ENCODE measurements around the gene AP3B2.

The AP3B2 gene

DNA sequence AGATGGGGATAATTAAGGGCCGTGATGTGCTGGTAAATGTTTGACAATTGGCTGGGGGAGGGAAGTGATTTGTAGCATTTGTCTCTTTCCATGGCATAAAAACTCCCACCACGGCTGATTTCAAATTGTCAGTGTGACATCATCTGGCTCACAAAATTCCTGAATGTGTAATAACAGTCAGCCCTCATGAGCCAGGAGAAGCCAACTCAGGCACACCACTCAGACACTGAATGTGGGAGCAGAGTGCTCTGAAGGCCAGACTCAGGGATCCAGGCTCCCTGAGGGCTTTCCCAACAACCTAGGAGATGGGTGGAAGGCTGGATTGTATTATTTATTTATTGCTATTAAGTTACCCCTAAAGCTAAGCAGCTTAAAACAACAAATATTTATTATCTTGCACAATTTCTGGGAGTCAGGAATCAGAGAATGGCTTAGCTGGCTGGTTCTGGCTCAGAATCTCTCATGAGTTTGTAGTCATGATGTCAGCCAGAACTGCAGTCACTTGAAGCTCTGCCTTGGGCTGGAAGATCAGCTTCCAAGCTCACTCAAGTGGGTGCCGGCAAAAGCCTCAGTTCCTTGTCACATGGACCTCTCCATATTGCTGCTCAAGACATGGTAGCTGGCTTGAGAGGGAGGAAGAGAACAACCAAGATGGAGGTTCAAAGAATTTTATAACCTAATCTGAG is 56.0 kb downstream of the AP3B2 start:
- no peak overlapping the region for H3K4me3 ChIP-seq (ENCODE audit: low read depth, low read length)
- TF ChIP-seq CTCF (IDR thresholded peaks at IDR 0.05; ENCODE audit: low read depth, low read length, missing control alignments), result no peak
- peaks cover 8% of the 10 kb centered on the region for H3K27me3 ChIP-seq (replicated peaks)
- no peaks in the 10 kb centered on the region for H3K36me3 ChIP-seq (replicated peaks)
- no peak for DNase-seq
- in situ Hi-C loops (cut with HindIII; ENCODE audit: low pct_ligation_motif_present, low sequenced_read_pairs), result no loop called here
- no peak overlapping the region for H3K27ac ChIP-seq

- no peak for TF ChIP-seq CTCF (IDR thresholded peaks at IDR 0.05; ENCODE audit: low read depth, low read length, missing control alignments)
- Histone ChIP-seq H3K27ac (no peak overlapping the region), H3K4me3 (ENCODE audit: low read depth, low read length) (no peak overlapping the region), H3K36me3 (replicated peaks) (no peaks in the 10 kb centered on the region), H3K27me3 (replicated peaks) (peaks cover 27% of the 10 kb centered on the region)
- DNase-seq, result no peak
- in situ Hi-C loops (cut with HindIII; ENCODE audit: low pct_ligation_motif_present, low sequenced_read_pairs), result no loop called here
These were observed 58.0 kb downstream of the AP3B2 start for GRCh38 chr15:82651708-82652107.

- no peak for TF ChIP-seq CTCF (IDR thresholded peaks at IDR 0.05; ENCODE audit: low read depth, low read length, missing control alignments)
- no peak for DNase-seq
- H3K27ac ChIP-seq, result no peak overlapping the region
- peaks cover 39% of the 10 kb centered on the region for H3K27me3 ChIP-seq (replicated peaks)
- H3K4me3 ChIP-seq (ENCODE audit: low read depth, low read length), result no peak overlapping the region
- no peaks in the 10 kb centered on the region for H3K36me3 ChIP-seq (replicated peaks)
- in situ Hi-C loops (cut with HindIII; ENCODE audit: low pct_ligation_motif_present, low sequenced_read_pairs), result no loop called here
These were observed 59.5 kb downstream of the AP3B2 start for GRCh38 chr15:82650046-82650670.

DNA sequence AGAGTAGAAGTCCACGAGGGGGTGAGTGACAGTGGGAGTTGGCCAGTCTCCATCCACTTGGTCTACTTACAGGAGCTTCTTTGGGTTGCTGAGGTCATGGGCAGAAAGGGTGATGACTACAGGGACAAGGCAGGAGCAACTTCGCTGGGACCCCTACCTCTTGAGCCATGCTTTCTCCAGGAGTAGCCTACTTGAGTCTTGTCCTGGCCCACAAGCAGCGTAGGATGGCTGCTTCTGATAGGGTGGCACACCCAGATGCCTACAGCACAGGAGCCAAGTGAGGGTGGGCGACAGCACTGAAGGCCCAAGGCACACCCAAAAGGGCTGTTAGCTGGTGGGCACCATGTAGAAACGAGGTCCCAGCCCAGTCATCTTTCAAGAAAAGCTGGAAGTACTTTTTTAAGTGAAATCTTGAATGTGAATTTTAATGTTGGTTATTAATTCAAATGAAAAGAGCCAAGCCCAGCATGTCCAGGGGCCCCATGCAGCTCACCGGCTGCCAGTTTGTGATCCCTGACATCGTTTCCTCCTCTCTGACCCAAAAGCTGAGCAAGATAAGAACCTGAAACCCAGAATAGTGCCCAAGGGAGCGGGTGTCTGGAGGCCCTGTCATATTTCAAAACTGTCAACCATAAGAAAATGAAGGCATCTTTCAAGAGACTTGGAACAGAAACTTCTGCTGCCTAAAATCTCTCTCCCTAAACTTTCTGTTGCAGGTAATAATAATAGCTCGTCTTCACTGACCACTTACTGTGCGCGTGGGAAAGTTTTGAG is 60.3 kb downstream of the AP3B2 start:
- Histone ChIP-seq H3K36me3 (replicated peaks) (no peaks in the 10 kb centered on the region), H3K27ac (no peak overlapping the region), H3K27me3 (replicated peaks) (peaks cover 44% of the 10 kb centered on the region), H3K4me3 (ENCODE audit: low read depth, low read length) (no peak overlapping the region)
- in situ Hi-C loops (cut with HindIII; ENCODE audit: low pct_ligation_motif_present, low sequenced_read_pairs), result no loop called here
- TF ChIP-seq CTCF (IDR thresholded peaks at IDR 0.05; ENCODE audit: low read depth, low read length, missing control alignments), result no peak
- DNase-seq, result no peak

DNA sequence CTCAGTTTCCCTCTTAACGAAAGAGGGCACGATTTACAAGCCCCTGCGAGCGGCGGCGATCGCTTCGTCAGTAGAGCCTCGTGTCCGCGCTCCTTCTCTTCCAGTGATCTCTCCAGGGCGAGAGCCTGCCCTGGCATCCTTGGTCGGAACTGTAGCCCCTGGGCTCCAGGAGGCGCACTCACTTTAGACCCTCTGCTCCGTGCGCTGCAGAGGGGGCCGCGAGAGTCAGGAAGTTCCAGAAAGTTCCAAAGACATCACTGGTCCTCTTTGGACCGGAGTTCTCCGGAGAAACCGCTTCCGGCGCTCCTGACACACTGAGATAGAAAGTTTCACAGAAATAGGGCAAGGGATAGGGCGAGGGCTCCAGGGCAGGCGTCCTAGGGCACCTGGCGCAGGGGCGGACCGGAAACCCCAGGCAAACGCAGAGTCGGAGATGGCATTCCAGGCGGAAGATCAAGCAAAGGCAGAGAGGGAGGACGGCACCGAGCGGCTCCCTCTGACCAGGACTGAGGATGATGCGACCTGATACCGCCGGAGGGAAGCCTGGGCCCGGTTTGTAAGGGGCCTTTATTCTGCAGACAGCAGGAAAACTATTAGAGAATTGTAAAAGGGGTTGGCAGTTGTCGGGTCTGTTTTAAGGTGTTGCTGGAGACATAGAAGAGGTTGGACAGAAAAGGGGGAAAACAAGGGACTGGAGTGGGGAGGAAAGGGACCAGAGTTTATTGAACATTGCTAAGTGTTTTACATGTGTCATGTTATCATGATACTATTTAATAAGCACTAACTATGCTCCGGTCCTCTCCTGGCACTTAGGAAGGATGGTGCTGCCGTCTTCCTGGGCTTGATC is 61.2 kb downstream of the AP3B2 start:
- TF ChIP-seq CTCF (IDR thresholded peaks at IDR 0.05; ENCODE audit: low read depth, low read length, missing control alignments), result peak; percentile 19
- Histone ChIP-seq H3K4me3 (ENCODE audit: low read depth, low read length) (peak overlapping the region; percentile 31), H3K27me3 (replicated peaks) (peaks cover 44% of the 10 kb centered on the region), H3K36me3 (replicated peaks) (no peaks in the 10 kb centered on the region), H3K27ac (no peak overlapping the region)
- in situ Hi-C loops (cut with HindIII; ENCODE audit: low pct_ligation_motif_present, low sequenced_read_pairs), result no loop called here
- DNase-seq, result no peak

Measured in brain microvascular endothelial cell (primary cell).